ENCODE results near the gene GAMT.

The GAMT gene

DNA sequence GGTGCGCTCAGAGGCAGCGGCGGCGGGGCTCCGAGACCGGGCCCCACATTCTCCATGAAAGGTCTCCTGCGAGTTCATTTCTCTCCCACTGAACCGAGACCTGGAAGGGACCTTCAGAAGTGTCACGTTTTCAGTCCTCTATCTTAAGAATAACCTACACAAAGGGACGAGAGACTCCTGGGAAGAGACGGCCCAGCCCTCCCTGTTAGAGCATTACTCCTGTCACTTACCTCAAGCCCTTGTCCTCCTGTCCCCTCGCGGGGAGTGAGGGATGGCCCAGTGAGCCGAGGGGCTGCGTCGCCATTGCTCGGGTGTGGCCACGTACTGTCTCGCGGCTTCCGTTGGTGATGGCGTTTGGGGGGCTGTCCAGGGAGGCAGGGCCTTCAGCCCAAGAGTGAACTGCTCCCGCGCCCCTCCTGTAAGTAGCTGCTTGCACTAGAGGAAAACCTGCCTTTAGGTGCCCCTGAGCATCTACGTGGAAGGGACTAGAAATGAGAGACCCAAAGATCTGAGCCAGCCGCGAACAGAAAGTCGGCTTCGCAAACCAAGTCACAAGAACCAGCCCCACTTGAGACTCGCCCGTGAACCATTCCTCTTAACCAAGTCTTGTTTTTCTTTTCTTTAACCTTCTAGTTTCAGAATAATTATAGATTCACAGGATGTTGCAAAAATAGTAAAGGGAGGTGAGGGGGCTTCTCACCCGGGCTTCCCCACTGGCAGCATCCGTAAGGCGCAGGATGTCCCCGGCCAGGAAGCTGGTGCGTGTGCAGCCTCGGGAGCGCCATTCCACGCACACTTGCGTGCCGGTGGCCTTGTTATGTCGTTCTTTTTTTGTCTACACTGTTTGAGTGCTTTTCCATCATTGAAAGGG lies 38.7 kb downstream of the GAMT start:
- DNase-seq = no peak

GRCh38 chr19:1361601-1362386 lies 39.5 kb downstream of the GAMT start:
- no peak for DNase-seq

DNA sequence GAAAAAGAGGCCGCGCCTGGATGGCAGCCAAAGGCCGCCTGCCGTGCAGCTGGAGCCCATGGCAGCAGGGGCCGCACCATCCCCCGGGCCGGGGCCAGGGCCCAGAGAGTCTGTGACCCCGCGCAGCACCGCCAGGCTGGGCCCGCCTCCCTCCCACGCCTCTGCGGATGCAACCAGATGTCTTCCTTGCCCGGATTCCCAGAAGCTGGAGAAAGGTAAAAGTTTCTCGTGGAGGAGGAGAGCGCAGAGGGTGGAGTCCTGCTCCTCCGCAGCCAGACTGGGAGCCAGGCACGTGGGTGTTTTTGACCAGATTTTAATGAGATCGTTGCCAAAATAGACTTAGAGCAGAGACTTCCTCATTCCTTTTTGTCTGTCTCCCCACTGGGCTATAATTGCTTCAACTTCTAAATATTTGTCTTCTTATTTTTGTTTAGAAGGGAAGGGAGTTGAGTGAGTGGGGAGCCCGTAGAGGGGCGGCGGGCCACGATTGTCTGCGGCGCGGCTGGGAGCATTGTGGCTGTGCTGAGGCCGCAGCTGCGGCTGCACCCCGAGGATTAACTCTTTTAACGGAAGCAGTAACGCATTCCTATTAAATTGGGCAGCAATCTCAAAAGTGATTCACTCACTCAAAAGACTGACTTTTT lies 40.4 kb downstream of the GAMT start:
- DNase-seq = peak; percentile 86

DNA sequence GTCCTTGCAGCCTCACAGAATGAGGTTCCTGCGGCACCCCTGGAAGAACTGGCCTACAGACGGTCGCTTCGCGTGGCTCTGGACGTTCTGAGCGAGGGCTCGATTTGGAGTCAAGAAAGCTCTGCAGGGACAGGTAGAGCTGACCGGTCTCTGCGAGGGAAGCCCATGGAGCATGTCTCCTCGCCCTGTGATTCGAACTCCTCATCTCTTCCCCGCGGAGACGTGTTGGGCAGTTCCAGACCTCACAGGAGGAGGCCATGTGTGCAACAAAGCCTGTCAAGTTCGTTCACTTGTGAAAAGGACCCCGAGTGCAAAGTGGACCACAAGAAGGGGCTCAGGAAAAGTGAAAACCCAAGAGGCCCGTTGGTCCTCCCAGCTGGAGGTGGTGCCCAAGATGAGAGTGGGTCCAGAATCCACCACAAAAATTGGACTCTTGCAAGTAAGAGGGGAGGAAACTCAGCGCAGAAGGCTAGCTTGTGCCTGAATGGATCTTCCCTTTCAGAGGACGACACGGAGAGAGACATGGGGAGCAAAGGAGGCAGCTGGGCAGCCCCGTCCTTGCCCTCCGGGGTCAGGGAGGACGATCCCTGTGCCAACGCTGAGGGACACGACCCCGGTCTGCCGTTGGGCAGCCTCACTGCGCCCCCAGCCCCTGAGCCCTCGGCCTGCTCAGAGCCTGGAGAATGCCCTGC lies 41.1 kb downstream of the GAMT start:
- DNase-seq = no peak

DNA sequence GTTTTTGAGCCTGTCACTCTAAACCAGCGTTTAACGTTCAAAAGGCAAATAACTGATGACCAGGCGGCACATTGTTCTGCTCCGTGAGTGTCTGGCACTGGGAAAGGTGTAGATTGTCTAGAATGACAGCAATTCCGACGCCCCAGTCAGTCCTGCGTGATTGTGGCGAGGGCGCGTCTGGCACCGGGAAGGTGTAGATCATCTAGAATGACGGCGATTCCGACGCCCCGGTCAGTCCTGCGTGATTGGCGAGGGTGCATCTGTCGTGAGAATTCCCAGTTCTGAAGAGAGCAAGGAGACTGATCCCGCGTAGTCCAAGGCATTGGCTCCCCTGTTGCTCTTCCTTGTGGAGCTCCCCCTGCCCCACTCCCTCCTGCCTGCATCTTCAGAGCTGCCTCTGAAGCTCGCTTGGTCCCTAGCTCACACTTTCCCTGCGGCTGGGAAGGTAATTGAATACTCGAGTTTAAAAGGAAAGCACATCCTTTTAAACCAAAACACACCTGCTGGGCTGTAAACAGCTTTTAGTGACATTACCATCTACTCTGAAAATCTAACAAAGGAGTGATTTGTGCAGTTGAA lies 43.7 kb downstream of the GAMT start:
- DNase-seq = no peak

- no peak for DNase-seq
These were observed 44.9 kb downstream of the GAMT start for GRCh38 chr19:1356508-1356865.

DNA sequence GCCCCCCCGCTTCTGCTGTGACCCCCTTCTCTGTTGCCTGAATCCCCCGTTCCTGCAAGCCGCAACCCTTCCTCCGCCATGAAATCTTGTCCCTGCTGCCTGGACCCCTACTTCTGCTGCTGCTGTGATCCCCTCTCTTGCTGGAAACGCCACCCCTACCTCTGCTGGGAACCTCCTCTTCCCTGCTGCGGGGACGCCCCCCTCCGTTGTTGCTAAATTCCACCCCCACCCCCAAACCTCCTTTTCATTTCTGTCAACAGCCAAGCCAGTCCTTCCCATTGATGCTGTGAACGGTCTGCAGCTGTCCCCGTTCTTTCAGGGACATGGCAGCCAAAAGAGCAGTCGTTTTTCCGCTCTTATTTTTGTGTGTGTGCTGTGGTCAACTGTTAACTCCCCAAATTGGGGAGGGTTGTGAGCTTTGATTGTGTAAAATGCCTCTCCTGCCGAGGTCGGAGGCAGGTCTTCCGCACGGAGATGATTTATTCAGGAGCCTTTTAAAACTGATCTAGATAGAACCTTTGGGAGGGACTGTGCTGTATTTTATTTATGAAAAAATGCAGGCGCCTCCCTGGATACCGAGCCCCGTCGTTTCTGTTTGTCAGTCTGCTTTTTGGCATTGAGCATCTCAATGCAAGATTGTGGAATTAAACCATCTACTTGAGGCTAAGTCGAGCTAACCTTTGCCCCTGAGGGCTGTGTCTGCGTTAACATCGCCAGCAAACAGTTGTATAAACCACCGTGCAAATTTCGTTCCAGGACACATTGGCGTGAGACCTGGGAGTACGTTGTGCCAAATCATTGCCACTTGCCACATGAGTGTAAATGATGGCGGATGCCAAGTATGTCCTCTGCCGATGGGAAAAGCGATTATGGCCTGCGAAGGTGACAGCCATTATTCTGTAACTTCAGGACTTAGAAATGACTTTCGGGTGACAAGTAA lies 45.5 kb downstream of the GAMT start:
- peak; percentile 59 for DNase-seq

DNA sequence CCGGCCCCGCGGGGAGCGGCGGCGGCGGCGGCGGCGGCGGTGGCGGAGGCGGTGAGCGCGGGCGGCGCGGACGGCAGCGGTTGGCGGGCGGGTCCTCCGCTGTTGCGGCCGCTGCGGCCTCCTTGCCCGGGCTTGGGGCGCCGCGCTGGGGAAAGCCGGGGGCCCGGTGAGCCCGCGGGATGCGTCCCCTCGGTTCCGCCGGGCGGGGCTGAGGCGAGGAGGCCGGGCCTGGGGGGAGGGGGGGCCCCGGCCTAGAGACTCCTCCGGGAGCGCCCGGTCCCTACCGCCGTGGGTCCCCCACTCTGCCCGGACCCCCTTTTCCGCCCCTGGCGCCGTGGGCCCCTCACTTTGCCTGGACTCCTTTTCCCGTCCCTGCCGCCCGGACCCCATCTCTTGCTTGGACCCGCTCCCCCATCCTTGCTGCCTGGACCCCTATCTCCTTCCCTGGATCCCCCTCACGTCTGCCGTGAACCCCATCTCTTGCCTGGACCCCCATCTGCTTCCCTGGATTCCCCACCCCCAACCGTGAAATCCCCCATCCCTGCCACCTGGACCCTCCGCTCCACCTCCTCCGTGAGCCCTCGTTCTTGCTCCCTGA lies 46.3 kb downstream of the GAMT start:
- DNase-seq = no peak

GRCh38 chr19:1353144-1353543 lies 48.2 kb downstream of the GAMT start:
- DNase-seq = no peak

GRCh38 chr19:1351381-1351851 lies 49.9 kb downstream of the GAMT start:
- DNase-seq = no peak

DNA sequence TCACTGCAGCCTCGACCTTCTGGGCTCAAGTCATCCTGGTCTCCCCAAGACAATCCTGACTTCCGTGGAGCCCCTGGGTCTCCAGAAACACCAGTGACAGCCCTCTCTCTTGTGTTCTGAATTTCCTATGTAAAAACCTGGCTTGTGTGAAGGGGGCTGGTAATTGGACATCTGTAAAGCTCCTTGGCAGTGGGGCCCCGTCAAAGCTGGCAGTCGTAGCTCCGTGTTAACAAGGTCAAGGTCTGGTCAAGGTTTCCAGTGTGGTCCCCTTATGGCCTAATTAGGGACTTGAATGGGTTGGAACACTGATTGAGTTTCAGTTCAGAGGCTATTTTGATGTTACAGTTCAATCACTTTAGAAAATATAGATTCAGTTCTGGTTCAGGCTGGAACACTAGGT lies 50.5 kb downstream of the GAMT start:
- DNase-seq = no peak

GRCh38 chr19:1349211-1349610 lies 52.1 kb downstream of the GAMT start:
- DNase-seq = no peak
